Measurements from ENCODE around the gene MEAF6. TPM values are rescaled to one million over a fixed set of nuclear protein-coding genes. Genes with fewer than 3 reads are reported as not detected.
A peak's percentile ranks its signal among the peaks of the same experiment; 100 is the strongest.

Gene MEAF6
- total RNA-seq, 1 experiment from 2014 or later: 51.6 TPM

- Histone ChIP-seq H3K56ac (ENCODE audit: insufficient read length, low read depth, low read length) (no peak overlapping the region), H3K79me1 (ENCODE audit: insufficient read depth, low read depth, low read length, poor library complexity, severe bottlenecking) (no peaks in the 10 kb centered on the region), H3K27ac (ENCODE audit: insufficient read length, low read depth, low read length) (no peak overlapping the region), H2BK20ac (ENCODE audit: low read depth, low read length, poor library complexity, severe bottlenecking) (no peak overlapping the region), H3T11ph (ENCODE audit: low read length) (no peak overlapping the region), H2BK12ac (ENCODE audit: insufficient read length, low read depth, low read length) (no peak overlapping the region), H3K4ac (ENCODE audit: low read depth, low read length) (no peak overlapping the region), H4K91ac (ENCODE audit: insufficient read length, low read depth, low read length) (no peak overlapping the region), H2BK5ac (ENCODE audit: insufficient read length, low read length) (no peak overlapping the region), H3K23me2 (ENCODE audit: insufficient read length, low read depth, low read length, poor library complexity, severe bottlenecking) (peaks cover 13% of the 10 kb centered on the region), H2BK15ac (ENCODE audit: low read depth, low read length) (no peak overlapping the region), H2BK120ac (ENCODE audit: low read depth, low read length, poor library complexity, severe bottlenecking) (no peak overlapping the region), H3K4me2 (ENCODE audit: insufficient read depth, insufficient read length, low read length) (peak overlapping the region; percentile 0), H3K14ac (ENCODE audit: insufficient read depth, low read length) (no peak overlapping the region; the same call in 1 of the 2 replicates), H3K9ac (ENCODE audit: extremely low read depth, insufficient read length, low read length) (no peak overlapping the region), H3K9me3 (ENCODE audit: control insufficient read depth, low read depth, low read length) (no peaks in the 10 kb centered on the region), H3K27me3 (ENCODE audit: insufficient read depth, low read length) (peaks cover 4% of the 10 kb centered on the region; the same call in 1 of the 2 replicates), H4K8ac (replicated peaks; ENCODE audit: insufficient read length, low read depth, low read length) (no peak overlapping the region), H3K79me2 (ENCODE audit: insufficient read depth, low read length) (peaks cover 3% of the 10 kb centered on the region; the same call in 1 of the 2 replicates), H4K20me1 (ENCODE audit: control insufficient read depth, insufficient read depth, insufficient read length) (no peaks in the 10 kb centered on the region), H3K18ac (ENCODE audit: insufficient read length, low read depth, low read length) (no peak overlapping the region), H2AK5ac (ENCODE audit: insufficient read length, low read length) (no peak overlapping the region), H4K5ac (ENCODE audit: insufficient read length, low read depth, low read length) (no peak overlapping the region), H2AFZ (ENCODE audit: low read length) (no peak overlapping the region), H3K4me1 (ENCODE audit: insufficient read depth, low read length) (peaks cover 10% of the 10 kb centered on the region; the same call in 1 of the 2 replicates), H3K23ac (ENCODE audit: insufficient read length, low read depth, low read length) (no peak overlapping the region)
- Mint-ChIP-seq H3K4me3 (peak overlapping the region; percentile 12 to 19; a peak in 4 of 5 replicates), H3K27ac (peak overlapping the region in 2 of 3 experiments; percentile 32 to 87; a peak in 4 of 7 replicates), H3K36me3 (ENCODE audit: insufficient read depth in 1 of 3, low read depth in 3 of 3) (peaks cover 0 to 4% (median 2%) of the 10 kb centered on the region in 3 experiments; a peak in 2 of 7 replicates), H3K27me3 (ENCODE audit: low read depth) (peaks cover 18% of the 10 kb centered on the region), H3K4me1 (peaks cover 32 to 39% of the 10 kb centered on the region in 2 experiments), H3K9me3 (no peaks in the 10 kb centered on the region)
- WGBS (ENCODE audit: extremely low coverage, insufficient read length, low lambda C conversion rate): no CpG with 5 or more reads among the region's 13 CpGs
- peak; percentile 87 for DNase-seq
- TF ChIP-seq CTCF (conservative IDR thresholded peaks at IDR 0.05): no peak
Measured at GRCh38 chr1:37471345-37472231, 43.0 kb downstream of the MEAF6 start.
